AG04449 (cell line): Measurements from ENCODE around the gene DIPK2B.

Experiments used
- CTCF ChIA-PET: fragments of 350-600 bp; formaldehyde crosslinking; extraction: SDS; loops from one replicate; lab custom pipeline; 2021; ENCODE audit warnings: antibody characterized with exemption; lab: Yijun Ruan, JAX
- POLR2A ChIA-PET: fragments of 400-600, 350-600 bp; formaldehyde crosslinking; extraction: SDS; loops from one replicate; lab custom pipeline; 2020; ENCODE audit warnings: antibody characterized with exemption, inconsistent platforms; lab: Yijun Ruan, JAX
- DNase-seq: peaks from one replicate; pipeline ENCODE4 v3.0.0-alpha.2; 2010; ENCODE audit warnings: low read depth, low spot score
- H3K4me3 ChIP-seq: 2 replicates; pipeline ENCODE4 v1.5.1; 2011; ENCODE audit warnings: low read depth, mild to moderate bottlenecking, control low read depth, low read length
- TF ChIP-seq, protein P1 (sequence below): IDR thresholded peaks from one replicate; pipeline ENCODE4 v1.5.1; 2011; ENCODE audit warnings: mild to moderate bottlenecking, moderate library complexity, low read length, control low read depth, inconsistent platforms; ENCODE audit not compliant: insufficient read depth; ENCODE audit errors: missing control alignments

DIPK2B gene

DNA sequence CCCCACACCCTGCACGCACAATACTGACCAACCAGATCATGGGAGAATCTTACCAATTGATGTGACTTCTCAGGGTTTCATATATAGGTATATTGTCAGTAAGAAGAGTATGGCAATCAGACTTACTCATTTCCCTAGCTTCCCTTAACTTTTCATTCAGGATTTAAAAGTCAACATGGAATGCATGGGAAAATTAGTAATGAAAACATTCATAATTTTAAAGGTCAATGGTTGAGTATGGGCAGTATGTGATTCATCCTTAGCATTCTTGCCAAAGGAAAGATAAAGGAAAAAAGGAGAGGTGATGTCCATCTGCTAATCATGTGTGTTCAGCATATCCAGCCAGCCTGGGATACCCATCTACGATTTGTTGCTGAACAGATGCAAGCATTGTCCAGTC is 4.0 kb downstream of the DIPK2B start:
- POLR2A ChIA-PET, result no interaction called here
- DNase-seq, result peak; percentile 37
- H3K4me3 ChIP-seq, result no peak overlapping the region
- CTCF ChIA-PET, result interaction anchor here (6.6 kb wide), 1 partner anchor 9 kb away, joined by 37 read pairs; no protein-coding TSS in a partner anchor
- TF ChIP-seq, protein P1, sequence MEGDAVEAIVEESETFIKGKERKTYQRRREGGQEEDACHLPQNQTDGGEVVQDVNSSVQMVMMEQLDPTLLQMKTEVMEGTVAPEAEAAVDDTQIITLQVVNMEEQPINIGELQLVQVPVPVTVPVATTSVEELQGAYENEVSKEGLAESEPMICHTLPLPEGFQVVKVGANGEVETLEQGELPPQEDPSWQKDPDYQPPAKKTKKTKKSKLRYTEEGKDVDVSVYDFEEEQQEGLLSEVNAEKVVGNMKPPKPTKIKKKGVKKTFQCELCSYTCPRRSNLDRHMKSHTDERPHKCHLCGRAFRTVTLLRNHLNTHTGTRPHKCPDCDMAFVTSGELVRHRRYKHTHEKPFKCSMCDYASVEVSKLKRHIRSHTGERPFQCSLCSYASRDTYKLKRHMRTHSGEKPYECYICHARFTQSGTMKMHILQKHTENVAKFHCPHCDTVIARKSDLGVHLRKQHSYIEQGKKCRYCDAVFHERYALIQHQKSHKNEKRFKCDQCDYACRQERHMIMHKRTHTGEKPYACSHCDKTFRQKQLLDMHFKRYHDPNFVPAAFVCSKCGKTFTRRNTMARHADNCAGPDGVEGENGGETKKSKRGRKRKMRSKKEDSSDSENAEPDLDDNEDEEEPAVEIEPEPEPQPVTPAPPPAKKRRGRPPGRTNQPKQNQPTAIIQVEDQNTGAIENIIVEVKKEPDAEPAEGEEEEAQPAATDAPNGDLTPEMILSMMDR, result no peak

DNA sequence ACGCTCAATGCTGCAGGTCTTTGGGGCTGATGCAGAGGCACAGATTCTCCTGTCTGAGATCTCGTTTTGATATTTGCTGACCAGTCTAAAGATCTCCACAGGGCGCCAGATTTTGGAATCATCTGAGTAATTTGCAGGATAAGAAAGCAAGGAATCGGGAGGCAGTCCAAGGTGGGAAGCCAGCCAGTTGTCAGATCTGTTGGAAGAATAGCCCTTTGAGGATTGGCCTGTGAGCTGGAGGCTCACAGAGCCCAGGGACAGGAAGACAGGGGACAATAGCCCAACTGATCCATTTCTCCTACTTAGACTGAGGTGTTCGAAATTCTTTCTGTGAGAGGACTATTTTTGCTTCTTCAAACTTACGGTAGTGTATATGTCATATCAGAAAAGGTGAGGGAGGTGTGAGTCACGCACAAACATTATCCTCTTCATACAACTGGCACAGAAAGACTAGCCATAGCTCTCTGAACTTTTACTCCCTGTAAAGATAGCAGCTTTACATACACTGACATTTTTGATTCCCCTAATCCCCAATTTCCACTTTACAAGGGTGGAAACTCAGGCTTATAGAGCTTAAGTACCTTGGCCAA is 8.8 kb downstream of the DIPK2B start:
- TF ChIP-seq, protein P1, result no peak
- ChIA-PET POLR2A (no interaction called here), CTCF (no interaction called here)
- H3K4me3 ChIP-seq, result no peak overlapping the region
- DNase-seq, result no peak

DNA sequence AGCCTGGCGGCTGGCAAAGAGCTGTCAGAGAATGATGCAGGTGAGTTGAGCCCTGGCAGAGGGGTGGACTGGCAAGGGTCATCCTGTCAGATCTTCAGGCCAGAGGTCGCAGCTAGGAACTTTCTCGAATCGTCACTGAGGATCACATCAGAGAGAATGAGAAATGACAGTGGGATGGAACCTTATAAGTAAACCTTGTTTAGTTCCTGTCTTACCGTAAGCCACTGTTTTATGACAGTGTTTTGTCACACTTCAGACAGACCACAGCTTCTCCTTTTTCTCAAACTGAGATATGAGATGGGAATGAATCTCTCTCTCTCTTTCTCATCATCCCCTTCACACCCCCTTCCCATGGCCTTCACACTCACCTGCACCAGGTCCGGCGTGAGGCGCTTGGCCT is 9.3 kb downstream of the DIPK2B start:
- no peak for DNase-seq
- H3K4me3 ChIP-seq, result no peak overlapping the region

DNA sequence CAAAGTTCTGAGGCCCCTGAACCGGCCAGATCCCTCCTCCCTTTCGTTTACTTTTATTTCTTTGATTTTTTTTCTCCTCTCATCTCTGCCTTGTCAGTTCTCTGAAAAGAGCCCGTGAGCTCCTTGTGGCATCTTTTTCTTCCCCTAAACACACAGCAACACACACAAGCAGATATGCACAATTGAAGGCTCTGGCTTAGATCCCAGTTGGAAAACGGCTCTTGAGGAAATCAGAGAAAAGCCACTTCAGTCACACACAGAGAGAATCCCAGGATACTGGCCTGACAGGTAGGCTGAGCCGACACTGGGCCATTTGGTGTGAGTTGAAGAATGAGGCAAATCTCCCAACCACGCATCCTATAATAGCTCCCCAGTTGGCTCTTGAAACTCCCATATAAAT is 12.9 kb downstream of the DIPK2B start:
- DNase-seq, result no peak
- H3K4me3 ChIP-seq, result peak overlapping the region; percentile 58; the same call in 1 of the 2 replicates
- TF ChIP-seq, protein P1, result no peak
- ChIA-PET POLR2A (interaction anchor here (0.5 kb wide), 1 partner anchor 20 kb away, joined by 4 read pairs; no protein-coding TSS in a partner anchor), CTCF (interaction anchor here (0.7 to 3.0 kb wide), 11 partner anchors 10 to 1229 kb away, joined by 3 to 37 read pairs (median 4); partner anchors contain the start of gene DIPK2B)

More for the DNA sequence above, 9.3 kb downstream of the DIPK2B start:
- CTCF ChIA-PET, result no interaction called here
- TF ChIP-seq, protein P1, result no peak
- POLR2A ChIA-PET, result no interaction called here

DNA sequence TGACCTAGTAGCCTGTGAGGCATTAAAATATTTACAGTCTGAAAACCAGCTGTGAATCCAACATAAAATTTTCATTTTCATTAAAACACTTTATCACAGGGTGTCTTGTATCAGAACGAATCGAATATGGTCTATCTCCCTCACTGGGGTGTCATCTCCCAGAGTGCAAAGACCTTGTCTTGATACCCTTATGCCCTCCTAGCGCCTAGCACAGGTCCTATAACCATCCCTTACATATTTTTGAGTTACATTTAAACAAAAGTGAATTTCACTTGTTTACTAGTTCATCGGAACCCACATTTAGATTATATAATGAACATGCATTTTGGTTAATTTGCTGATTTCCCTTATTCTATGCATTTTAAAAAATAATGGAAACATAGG is 14.0 kb downstream of the DIPK2B start:
- no peak for DNase-seq
- TF ChIP-seq, protein P1, result no peak
- CTCF ChIA-PET, result interaction anchor here (1.0 to 3.0 kb wide), 8 partner anchors 9 to 1190 kb away, joined by 3 to 37 read pairs (median 4); partner anchors contain the start of gene DIPK2B
- POLR2A ChIA-PET, result no interaction called here
- H3K4me3 ChIP-seq, result no peak overlapping the region

DNA sequence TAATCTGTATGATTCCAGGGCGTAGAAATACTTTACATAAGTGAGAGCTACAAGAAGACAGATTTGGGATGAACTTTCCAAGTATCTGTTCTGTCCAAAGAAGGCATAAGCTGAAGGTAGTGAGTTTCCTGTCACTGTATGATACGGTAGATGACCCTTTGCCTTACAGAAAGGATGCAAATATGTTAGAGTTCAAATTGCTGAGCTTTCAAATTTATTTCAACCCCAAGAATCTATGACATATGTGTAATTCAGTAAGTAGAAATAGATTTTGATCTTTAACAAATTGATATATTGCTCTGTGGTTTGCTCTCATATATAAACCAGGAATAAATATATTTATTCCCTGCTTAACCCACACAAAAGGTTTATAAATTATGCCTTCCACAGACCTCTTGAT is 16.5 kb downstream of the DIPK2B start:
- no peak for DNase-seq
- ChIA-PET CTCF (no interaction called here), POLR2A (no interaction called here)
- H3K4me3 ChIP-seq, result no peak overlapping the region
- TF ChIP-seq, protein P1, result no peak
